KOPT-K1 (cell line): ENCODE data around the gene PRMT2.
"Not testable (repeated sequence)": the region's sequence is repeated elsewhere in the genome, so short reads cannot be mapped to it uniquely, and the experiment has no call there.

Experiments used
- H3K27ac ChIP-seq: fragments of 200-600 bp; sonication (generic); 2 replicates; pipeline ENCODE4 v1.5.1; 2016; ENCODE audit warnings: antibody characterized with exemption, mild to moderate bottlenecking, low read depth, low read length; ENCODE audit not compliant: poor library complexity, severe bottlenecking
- H3K36me3 ChIP-seq: fragments of 200-600 bp; sonication (generic); 2 replicates; pipeline ENCODE4 v1.5.1; 2017; ENCODE audit warnings: antibody characterized with exemption, mild to moderate bottlenecking, low read length, moderate library complexity; ENCODE audit not compliant: insufficient read depth
- H3K9me3 ChIP-seq: fragments of 200-600 bp; sonication (generic); 2 replicates; pipeline ENCODE4 v1.5.1; 2017; ENCODE audit warnings: antibody characterized with exemption, low read length, mild to moderate bottlenecking; ENCODE audit not compliant: insufficient read depth, poor library complexity, severe bottlenecking

The PRMT2 gene

GRCh38 chr21:46627726-46628125 lies 7.7 kb upstream of the PRMT2 start:
- Histone ChIP-seq H3K36me3 (no peaks in the 10 kb centered on the region), H3K9me3 (peaks cover 15% of the 10 kb centered on the region), H3K27ac (no peak overlapping the region)

- peaks cover 15% of the 10 kb centered on the region for H3K9me3 ChIP-seq
- no peaks in the 10 kb centered on the region for H3K36me3 ChIP-seq
- H3K27ac ChIP-seq, result no peak overlapping the region
Observed at GRCh38 chr21:46628868-46629267, 6.6 kb upstream of the PRMT2 start.

- not testable (repeated sequence) for H3K9me3 ChIP-seq, H3K27ac ChIP-seq, H3K36me3 ChIP-seq
Observed at GRCh38 chr21:46630915-46631314, 4.6 kb upstream of the PRMT2 start.

GRCh38 chr21:46633566-46633965 lies 1.9 kb upstream of the PRMT2 start:
- no peaks in the 10 kb centered on the region for H3K9me3 ChIP-seq
- peak overlapping the region; percentile 16 for H3K27ac ChIP-seq
- peaks cover 17% of the 10 kb centered on the region for H3K36me3 ChIP-seq

- Histone ChIP-seq H3K27ac (peak overlapping the region; percentile 87), H3K36me3 (peaks cover 17% of the 10 kb centered on the region), H3K9me3 (no peaks in the 10 kb centered on the region)
Observed at GRCh38 chr21:46634427-46634826, 1.0 kb upstream of the PRMT2 start.

- Histone ChIP-seq H3K9me3 (no peaks in the 10 kb centered on the region), H3K36me3 (peaks cover 17% of the 10 kb centered on the region), H3K27ac (peak overlapping the region; percentile 87)
Observed at GRCh38 chr21:46634966-46635323, 529 bp upstream of the PRMT2 start.

- Histone ChIP-seq H3K9me3 (no peaks in the 10 kb centered on the region), H3K27ac (peak overlapping the region; percentile 87), H3K36me3 (peaks cover 22% of the 10 kb centered on the region)
Observed at GRCh38 chr21:46636181-46636512, 673 bp downstream of the PRMT2 start.

GRCh38 chr21:46636550-46637285 lies 1.2 kb downstream of the PRMT2 start:
- Histone ChIP-seq H3K36me3 (peaks cover 28% of the 10 kb centered on the region), H3K27ac (no peak overlapping the region), H3K9me3 (no peaks in the 10 kb centered on the region)

GRCh38 chr21:46637952-46638746 lies 2.7 kb downstream of the PRMT2 start:
- Histone ChIP-seq H3K36me3 (peaks cover 31% of the 10 kb centered on the region), H3K9me3 (no peaks in the 10 kb centered on the region), H3K27ac (no peak overlapping the region)

- Histone ChIP-seq H3K36me3 (peaks cover 47% of the 10 kb centered on the region), H3K27ac (no peak overlapping the region), H3K9me3 (no peaks in the 10 kb centered on the region)
Observed at GRCh38 chr21:46639489-46640386, 4.3 kb downstream of the PRMT2 start.

- H3K9me3 ChIP-seq, result no peaks in the 10 kb centered on the region
- H3K36me3 ChIP-seq, result peaks cover 62% of the 10 kb centered on the region
- H3K27ac ChIP-seq, result no peak overlapping the region
Observed at GRCh38 chr21:46641656-46642055, 6.2 kb downstream of the PRMT2 start.

GRCh38 chr21:46643379-46644177 lies 8.1 kb downstream of the PRMT2 start:
- Histone ChIP-seq H3K36me3 (peaks cover 63% of the 10 kb centered on the region), H3K9me3 (no peaks in the 10 kb centered on the region), H3K27ac (no peak overlapping the region)

GRCh38 chr21:46645840-46646239 lies 10.4 kb downstream of the PRMT2 start:
- Histone ChIP-seq H3K27ac (no peak overlapping the region), H3K36me3 (peaks cover 83% of the 10 kb centered on the region), H3K9me3 (no peaks in the 10 kb centered on the region)

GRCh38 chr21:46646541-46647154 lies 11.2 kb downstream of the PRMT2 start:
- Histone ChIP-seq H3K36me3 (peaks cover 83% of the 10 kb centered on the region), H3K27ac (no peak overlapping the region), H3K9me3 (no peaks in the 10 kb centered on the region)
